ENCODE measurements around the gene FABP3. TPM values are rescaled to one million over a fixed set of nuclear protein-coding genes. Genes with fewer than 3 reads are reported as not detected.

Gene FABP3
- total and polyA plus RNA-seq, 2 experiments from 2014 or later = 19.3 to 50.2 TPM

- TF ChIP-seq ZNF462 (CRISPR knock-in tag; IDR thresholded peaks at IDR 0.05) (no peak), ZNF331 (CRISPR knock-in tag; IDR thresholded peaks at IDR 0.05; ENCODE audit: low read depth) (no peak), EZH2phosphoT487 (IDR thresholded peaks at IDR 0.05; ENCODE audit: unreplicated experiment) (no peak), EZH2 (IDR thresholded peaks at IDR 0.05; ENCODE audit: low read depth, unreplicated experiment) (no peak), JUNB (IDR thresholded peaks at IDR 0.05; ENCODE audit: unreplicated experiment) (no peak), CTCF (conservative IDR thresholded peaks at IDR 0.05; ENCODE audit: low read depth in 2 of 2) (no peak), POLR2AphosphoS5 (IDR thresholded peaks at IDR 0.05; ENCODE audit: low read depth) (no peak)
These were observed 18.6 kb downstream of the FABP3 start (continued) for GRCh38 chr1:31354283-31354682.

GRCh38 chr1:31348449-31348848, 24.4 kb downstream of the FABP3 start:
- H3F3A ChIP-seq (replicated peaks; ENCODE audit: low read depth) = no peaks in the 10 kb centered on the region
- H3K79me2 ChIP-seq (replicated peaks; ENCODE audit: insufficient read depth) = no peaks in the 10 kb centered on the region; the same call in 1 of the 2 replicates
- Mint-ChIP-seq H3K9me3 (no peaks in the 10 kb centered on the region), H3K4me3 (no peak overlapping the region), H3K36me3 (ENCODE audit: low read depth) (peaks cover 29% of the 10 kb centered on the region), H3K4me1 (peaks cover 7% of the 10 kb centered on the region; the same call in 2 of the 3 replicates), H3K27me3 (ENCODE audit: insufficient read depth, low read depth, poor library complexity) (no peaks in the 10 kb centered on the region), H3K27ac (no peak overlapping the region)
- H3K4me2 ChIP-seq = no peak overlapping the region
- H3K4me3 ChIP-seq = no peak overlapping the region
- ATAC-seq = no peak
- no peak overlapping the region for H2AFZ ChIP-seq
- H3K4me1 ChIP-seq (ENCODE audit: insufficient read depth) = no peaks in the 10 kb centered on the region
- H3K36me3 ChIP-seq (ENCODE audit: insufficient read depth) = peaks cover 9% of the 10 kb centered on the region; the same call in 1 of the 2 replicates
- no peaks in the 10 kb centered on the region for H3K27me3 ChIP-seq (ENCODE audit: insufficient read depth)
- no peak overlapping the region for H3K27ac ChIP-seq (ENCODE audit: low read depth)
- no peak for DNase-seq (ENCODE audit: low spot score)
- H3K9me2 ChIP-seq (ENCODE audit: insufficient read depth) = no peaks in the 10 kb centered on the region
- peaks cover 3% of the 10 kb centered on the region; the same call in 1 of the 2 replicates for H4K20me1 ChIP-seq (replicated peaks; ENCODE audit: insufficient read depth)
- TF ChIP-seq ZNF462 (CRISPR knock-in tag; IDR thresholded peaks at IDR 0.05) = no peak
- no peak for TF ChIP-seq CREB1 (CRISPR knock-in tag; IDR thresholded peaks at IDR 0.05; ENCODE audit: low read depth)
